Measurements from ENCODE around the gene MTURN. TPM values are rescaled to one million over a fixed set of nuclear protein-coding genes. Genes with fewer than 3 reads are reported as not detected.

The MTURN gene
- total RNA-seq, 1 experiment from 2014 or later = 16.0 TPM

DNA sequence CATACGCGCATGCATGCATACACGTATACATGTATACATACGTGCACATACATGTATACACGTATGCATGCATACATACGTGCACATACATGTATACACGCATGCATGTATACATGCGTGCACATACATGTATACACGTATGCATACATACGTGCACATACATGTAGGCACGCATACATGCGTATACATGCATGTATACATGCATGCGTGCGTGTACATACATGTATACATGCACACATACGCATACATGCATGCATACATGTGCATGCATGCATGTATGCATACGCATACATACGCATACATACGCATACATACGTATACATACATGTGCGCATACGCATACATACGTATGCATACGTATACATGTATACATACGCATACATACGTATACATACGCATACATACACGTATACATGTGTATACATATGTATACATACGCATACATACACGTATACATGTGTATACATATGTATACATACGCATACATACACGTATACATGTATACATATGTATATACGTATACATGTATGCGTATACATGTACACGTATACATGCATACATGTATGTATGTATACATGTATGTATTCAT lies 19.0 kb upstream of the MTURN start:
- Histone ChIP-seq H3K9me3 (replicated peaks) (peaks cover 3% of the 10 kb centered on the region; the same call in 1 of the 2 replicates), H3K27ac (no peak overlapping the region), H3K4me3 (no peak overlapping the region), H3K27me3 (replicated peaks) (no peaks in the 10 kb centered on the region), H3K4me1 (replicated peaks) (no peaks in the 10 kb centered on the region), H3K36me3 (no peaks in the 10 kb centered on the region)
- no peak for DNase-seq (ENCODE audit: low read depth in 1 of 2, low spot score in 2 of 2)

GRCh38 chr7:30116771-30117170 lies 18.0 kb upstream of the MTURN start:
- no peak for DNase-seq (ENCODE audit: low read depth in 1 of 2, low spot score in 2 of 2)
- H3K27me3 ChIP-seq (replicated peaks) = no peaks in the 10 kb centered on the region
- H3K36me3 ChIP-seq = no peaks in the 10 kb centered on the region
- no peak overlapping the region for H3K4me3 ChIP-seq
- H3K27ac ChIP-seq = no peak overlapping the region
- no peaks in the 10 kb centered on the region for H3K4me1 ChIP-seq (replicated peaks)
- H3K9me3 ChIP-seq (replicated peaks) = peaks cover 3% of the 10 kb centered on the region; the same call in 1 of the 2 replicates

GRCh38 chr7:30117896-30118295 lies 16.9 kb upstream of the MTURN start:
- no peaks in the 10 kb centered on the region for H3K27me3 ChIP-seq (replicated peaks)
- no peak overlapping the region for H3K4me3 ChIP-seq
- peaks cover 3% of the 10 kb centered on the region; the same call in 1 of the 2 replicates for H3K9me3 ChIP-seq (replicated peaks)
- no peak overlapping the region for H3K27ac ChIP-seq
- H3K36me3 ChIP-seq = no peaks in the 10 kb centered on the region
- no peaks in the 10 kb centered on the region for H3K4me1 ChIP-seq (replicated peaks)
- no peak for DNase-seq (ENCODE audit: low read depth in 1 of 2, low spot score in 2 of 2)

DNA sequence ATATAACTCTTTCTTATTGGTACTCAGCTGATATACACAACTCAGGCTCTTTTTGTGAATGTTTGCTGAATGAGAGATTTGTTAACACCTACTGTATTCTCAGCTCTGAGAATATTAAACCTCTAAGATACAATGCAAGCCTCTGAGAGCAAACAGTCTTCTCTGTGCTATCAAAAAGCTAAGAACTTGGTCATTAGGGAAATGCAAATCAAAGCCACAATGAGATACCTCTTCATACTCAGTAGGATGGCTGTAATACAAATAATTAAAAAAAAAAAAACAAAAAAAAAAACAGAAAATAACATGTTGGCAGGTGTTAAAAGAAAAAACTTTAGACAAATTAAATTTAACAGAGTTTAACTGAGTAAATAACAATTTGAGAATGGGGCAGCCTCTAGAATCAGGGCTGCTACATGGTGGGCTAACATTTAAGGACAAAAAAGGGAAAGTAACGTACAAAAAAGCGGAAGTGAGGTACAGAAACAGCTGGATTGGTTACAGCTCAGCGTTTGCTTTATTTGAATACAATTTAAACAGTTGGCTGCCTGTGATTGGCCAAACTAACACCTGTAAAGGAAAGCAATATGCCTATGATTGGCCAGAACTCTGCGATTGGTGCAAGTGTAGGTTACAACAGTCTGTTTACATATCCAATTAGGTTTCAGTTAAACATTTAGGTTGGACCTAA lies 14.8 kb upstream of the MTURN start:
- Histone ChIP-seq H3K27me3 (replicated peaks) (no peaks in the 10 kb centered on the region), H3K4me3 (no peak overlapping the region), H3K4me1 (replicated peaks) (no peaks in the 10 kb centered on the region), H3K27ac (no peak overlapping the region), H3K36me3 (no peaks in the 10 kb centered on the region), H3K9me3 (replicated peaks) (no peaks in the 10 kb centered on the region; the same call in 1 of the 2 replicates)
- no peak for DNase-seq (ENCODE audit: low read depth in 1 of 2, low spot score in 2 of 2)

DNA sequence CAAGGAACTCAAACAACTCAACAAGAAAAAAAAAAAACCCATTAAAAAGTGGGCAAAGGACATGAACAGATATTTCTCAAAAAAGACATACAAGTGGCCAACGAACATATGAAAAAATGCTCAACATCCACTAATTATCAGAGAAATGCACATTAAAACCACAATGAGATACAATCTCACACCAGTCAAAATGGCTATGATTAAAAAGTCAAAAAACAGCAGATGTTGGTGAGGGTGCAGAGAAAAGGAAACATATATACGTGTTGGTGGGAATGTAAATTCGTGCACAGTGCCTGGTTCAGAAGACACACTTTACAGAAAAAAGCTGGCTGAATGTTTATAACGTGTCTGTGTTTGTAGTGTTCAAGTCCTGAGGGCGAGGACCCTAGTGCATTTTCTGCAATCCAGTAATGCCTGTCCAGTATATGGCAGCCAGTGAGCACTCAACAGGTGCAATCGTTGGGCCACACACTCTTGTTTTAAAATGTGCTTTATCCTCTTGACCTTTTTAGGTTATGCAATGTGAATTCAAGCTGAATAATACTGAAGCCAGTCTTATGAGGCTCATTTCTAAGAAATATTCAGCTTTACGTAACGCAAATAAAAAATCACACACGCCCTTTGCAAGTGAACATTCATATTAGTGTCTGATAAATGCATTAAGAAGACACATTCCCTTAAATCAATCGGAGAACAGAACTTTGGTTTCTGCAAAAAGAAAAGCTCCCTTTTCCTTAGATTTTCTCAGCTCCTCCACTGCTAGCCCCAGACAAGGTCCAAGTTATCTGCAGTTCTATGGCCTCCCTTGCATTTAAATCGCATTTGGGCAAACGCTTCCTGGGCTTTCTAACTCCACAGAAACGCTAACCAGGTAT lies 813 bp upstream of the MTURN start:
- no peaks in the 10 kb centered on the region; the same call in 1 of the 2 replicates for H3K9me3 ChIP-seq (replicated peaks)
- no peaks in the 10 kb centered on the region for H3K27me3 ChIP-seq (replicated peaks)
- DNase-seq (ENCODE audit: low read depth in 1 of 2, low spot score in 2 of 2) = no peak
- H3K27ac ChIP-seq = peak overlapping the region; percentile 60
- peaks cover 15% of the 10 kb centered on the region for H3K4me1 ChIP-seq (replicated peaks)
- peaks cover 7% of the 10 kb centered on the region for H3K36me3 ChIP-seq
- H3K4me3 ChIP-seq = peak overlapping the region; percentile 91

- Histone ChIP-seq H3K9me3 (replicated peaks) (no peaks in the 10 kb centered on the region; the same call in 1 of the 2 replicates), H3K36me3 (peaks cover 7% of the 10 kb centered on the region), H3K27me3 (replicated peaks) (no peaks in the 10 kb centered on the region), H3K27ac (peak overlapping the region; percentile 78), H3K4me1 (replicated peaks) (peaks cover 15% of the 10 kb centered on the region), H3K4me3 (peak overlapping the region; percentile 91)
- peak; percentile 70 to 71 for DNase-seq (ENCODE audit: low read depth in 1 of 2, low spot score in 2 of 2)
Measured at GRCh38 chr7:30135301-30136116, 723 bp downstream of the MTURN start.

- no peak for DNase-seq (ENCODE audit: low read depth in 1 of 2, low spot score in 2 of 2)
- Histone ChIP-seq H3K27ac (peak overlapping the region; percentile 78), H3K27me3 (replicated peaks) (no peaks in the 10 kb centered on the region), H3K4me3 (peak overlapping the region; percentile 91), H3K4me1 (replicated peaks) (peaks cover 15% of the 10 kb centered on the region), H3K9me3 (replicated peaks) (no peaks in the 10 kb centered on the region; the same call in 1 of the 2 replicates), H3K36me3 (peaks cover 7% of the 10 kb centered on the region)
Measured at GRCh38 chr7:30136117-30136731, 1.4 kb downstream of the MTURN start.

- H3K4me3 ChIP-seq = peak overlapping the region; percentile 91
- H3K27me3 ChIP-seq (replicated peaks) = no peaks in the 10 kb centered on the region
- DNase-seq (ENCODE audit: low read depth in 1 of 2, low spot score in 2 of 2) = peak; percentile 52 to 56
- peak overlapping the region; percentile 78 for H3K27ac ChIP-seq
- H3K36me3 ChIP-seq = peaks cover 7% of the 10 kb centered on the region
- peaks cover 21% of the 10 kb centered on the region for H3K4me1 ChIP-seq (replicated peaks)
- H3K9me3 ChIP-seq (replicated peaks) = no peaks in the 10 kb centered on the region; the same call in 1 of the 2 replicates
Measured at GRCh38 chr7:30136743-30137485, 2.1 kb downstream of the MTURN start.

GRCh38 chr7:30139836-30140384 lies 5.1 kb downstream of the MTURN start:
- no peak for DNase-seq (ENCODE audit: low read depth in 1 of 2, low spot score in 2 of 2)
- Histone ChIP-seq H3K27me3 (replicated peaks) (no peaks in the 10 kb centered on the region), H3K36me3 (peaks cover 7% of the 10 kb centered on the region), H3K4me1 (replicated peaks) (peaks cover 40% of the 10 kb centered on the region), H3K9me3 (replicated peaks) (no peaks in the 10 kb centered on the region; the same call in 1 of the 2 replicates), H3K4me3 (no peak overlapping the region), H3K27ac (no peak overlapping the region)

DNA sequence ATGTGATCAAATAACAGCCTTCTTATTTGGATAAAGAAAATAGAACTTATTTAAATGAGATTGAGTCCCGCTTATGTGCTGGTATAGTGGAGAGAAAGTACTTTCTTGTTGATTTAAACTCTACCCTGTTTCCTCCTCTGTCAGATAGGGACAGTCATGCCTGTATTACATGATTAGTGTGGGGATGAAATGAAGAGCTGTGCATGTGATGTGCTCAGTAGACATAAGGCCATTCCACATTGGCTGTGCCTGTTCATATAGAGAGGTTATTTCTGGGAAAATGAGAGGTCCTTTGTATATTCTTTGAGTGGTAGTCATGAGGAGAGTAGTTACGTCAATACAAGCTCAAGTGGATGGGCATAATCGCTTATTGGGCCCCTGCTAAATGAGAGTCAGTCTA lies 5.7 kb downstream of the MTURN start:
- Histone ChIP-seq H3K27ac (no peak overlapping the region), H3K4me1 (replicated peaks) (peaks cover 46% of the 10 kb centered on the region), H3K27me3 (replicated peaks) (no peaks in the 10 kb centered on the region), H3K9me3 (replicated peaks) (no peaks in the 10 kb centered on the region), H3K4me3 (no peak overlapping the region), H3K36me3 (peaks cover 2% of the 10 kb centered on the region)
- no peak for DNase-seq (ENCODE audit: low read depth in 1 of 2, low spot score in 2 of 2)

GRCh38 chr7:30142710-30143109 lies 7.9 kb downstream of the MTURN start:
- Histone ChIP-seq H3K36me3 (peaks cover 2% of the 10 kb centered on the region; the same call in 1 of the 2 replicates), H3K9me3 (replicated peaks) (no peaks in the 10 kb centered on the region), H3K27me3 (replicated peaks) (no peaks in the 10 kb centered on the region), H3K27ac (peak overlapping the region; percentile 72), H3K4me1 (replicated peaks) (peaks cover 58% of the 10 kb centered on the region), H3K4me3 (no peak overlapping the region)
- DNase-seq (ENCODE audit: low read depth in 1 of 2, low spot score in 2 of 2) = peak; percentile 78 to 87

DNA sequence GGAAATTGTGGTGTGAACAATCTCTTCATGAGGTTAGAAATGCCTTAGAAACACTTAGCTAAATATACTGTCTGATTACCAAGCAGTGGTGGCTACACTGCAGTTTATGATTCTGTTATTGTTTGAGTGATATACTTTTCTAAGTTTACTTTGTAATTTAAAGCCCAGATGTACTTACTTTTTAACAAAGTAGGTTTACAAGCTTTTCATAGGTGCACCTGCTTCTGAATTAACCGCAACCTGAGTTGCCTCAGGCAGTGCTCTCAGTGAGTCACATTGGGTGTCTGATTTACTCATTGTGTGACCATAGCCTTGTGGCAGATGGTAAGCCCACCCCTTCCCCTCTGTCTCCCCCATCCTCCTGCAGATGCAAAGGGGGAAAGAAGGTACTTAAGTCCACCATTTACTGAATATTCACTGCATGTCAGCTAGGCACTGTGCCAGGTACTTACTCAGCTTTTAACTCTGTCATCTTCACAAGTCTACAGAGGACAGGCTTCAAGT lies 9.0 kb downstream of the MTURN start:
- Histone ChIP-seq H3K4me1 (replicated peaks) (peaks cover 61% of the 10 kb centered on the region), H3K36me3 (peaks cover 5% of the 10 kb centered on the region; the same call in 1 of the 2 replicates), H3K4me3 (no peak overlapping the region), H3K9me3 (replicated peaks) (no peaks in the 10 kb centered on the region), H3K27me3 (replicated peaks) (no peaks in the 10 kb centered on the region), H3K27ac (peak overlapping the region; percentile 72)
- no peak for DNase-seq (ENCODE audit: low read depth in 1 of 2, low spot score in 2 of 2)
